Measurements from ENCODE around the gene ASCL3. TPM values are rescaled to one million over a fixed set of nuclear protein-coding genes. Genes with fewer than 3 reads are reported as not detected.

The ASCL3 gene
- total and polyA plus RNA-seq, 10 of the 15 experiments (the other 5 are each of a cell fraction or from before 2014, with no cell fraction given), result not detected

DNA sequence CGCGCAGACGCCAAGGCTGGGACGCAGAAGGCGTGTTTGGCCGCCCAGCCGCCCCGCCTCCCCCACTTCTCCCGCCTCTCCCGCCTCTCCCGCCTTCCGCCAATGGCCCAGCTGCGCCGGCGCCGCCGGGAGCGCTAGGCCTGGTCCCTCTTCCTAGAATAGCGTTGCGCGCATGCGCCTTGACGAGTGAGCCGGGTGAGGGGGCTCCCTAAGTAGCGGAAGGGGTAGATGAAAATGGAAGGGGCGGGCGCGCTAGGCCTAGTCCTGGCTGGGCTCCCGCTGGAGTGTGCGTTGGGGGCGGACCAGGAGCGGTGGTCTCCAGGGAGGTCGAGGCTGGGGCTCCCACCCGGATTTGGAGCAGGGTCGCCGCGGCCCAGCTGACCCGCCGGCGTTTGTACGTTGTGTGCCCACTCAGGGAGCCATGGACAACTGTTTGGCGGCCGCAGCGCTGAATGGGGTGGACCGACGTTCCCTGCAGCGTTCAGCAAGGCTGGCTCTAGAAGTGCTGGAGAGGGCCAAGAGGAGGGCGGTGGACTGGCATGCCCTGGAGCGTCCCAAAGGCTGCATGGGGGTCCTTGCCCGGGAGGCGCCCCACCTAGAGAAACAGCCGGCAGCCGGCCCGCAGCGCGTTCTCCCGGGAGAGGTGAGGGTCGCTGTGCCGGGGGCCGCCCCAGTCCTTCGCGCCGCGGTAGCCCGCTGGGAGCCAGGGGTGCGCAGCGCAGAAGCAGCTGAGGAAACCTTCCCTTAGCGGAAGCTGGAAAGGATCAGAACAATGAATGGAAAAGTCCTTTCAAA is 31.6 kb downstream of the ASCL3 start, which contains the start of gene AKIP1 (continued):
- TF ChIP-seq, protein P1, sequence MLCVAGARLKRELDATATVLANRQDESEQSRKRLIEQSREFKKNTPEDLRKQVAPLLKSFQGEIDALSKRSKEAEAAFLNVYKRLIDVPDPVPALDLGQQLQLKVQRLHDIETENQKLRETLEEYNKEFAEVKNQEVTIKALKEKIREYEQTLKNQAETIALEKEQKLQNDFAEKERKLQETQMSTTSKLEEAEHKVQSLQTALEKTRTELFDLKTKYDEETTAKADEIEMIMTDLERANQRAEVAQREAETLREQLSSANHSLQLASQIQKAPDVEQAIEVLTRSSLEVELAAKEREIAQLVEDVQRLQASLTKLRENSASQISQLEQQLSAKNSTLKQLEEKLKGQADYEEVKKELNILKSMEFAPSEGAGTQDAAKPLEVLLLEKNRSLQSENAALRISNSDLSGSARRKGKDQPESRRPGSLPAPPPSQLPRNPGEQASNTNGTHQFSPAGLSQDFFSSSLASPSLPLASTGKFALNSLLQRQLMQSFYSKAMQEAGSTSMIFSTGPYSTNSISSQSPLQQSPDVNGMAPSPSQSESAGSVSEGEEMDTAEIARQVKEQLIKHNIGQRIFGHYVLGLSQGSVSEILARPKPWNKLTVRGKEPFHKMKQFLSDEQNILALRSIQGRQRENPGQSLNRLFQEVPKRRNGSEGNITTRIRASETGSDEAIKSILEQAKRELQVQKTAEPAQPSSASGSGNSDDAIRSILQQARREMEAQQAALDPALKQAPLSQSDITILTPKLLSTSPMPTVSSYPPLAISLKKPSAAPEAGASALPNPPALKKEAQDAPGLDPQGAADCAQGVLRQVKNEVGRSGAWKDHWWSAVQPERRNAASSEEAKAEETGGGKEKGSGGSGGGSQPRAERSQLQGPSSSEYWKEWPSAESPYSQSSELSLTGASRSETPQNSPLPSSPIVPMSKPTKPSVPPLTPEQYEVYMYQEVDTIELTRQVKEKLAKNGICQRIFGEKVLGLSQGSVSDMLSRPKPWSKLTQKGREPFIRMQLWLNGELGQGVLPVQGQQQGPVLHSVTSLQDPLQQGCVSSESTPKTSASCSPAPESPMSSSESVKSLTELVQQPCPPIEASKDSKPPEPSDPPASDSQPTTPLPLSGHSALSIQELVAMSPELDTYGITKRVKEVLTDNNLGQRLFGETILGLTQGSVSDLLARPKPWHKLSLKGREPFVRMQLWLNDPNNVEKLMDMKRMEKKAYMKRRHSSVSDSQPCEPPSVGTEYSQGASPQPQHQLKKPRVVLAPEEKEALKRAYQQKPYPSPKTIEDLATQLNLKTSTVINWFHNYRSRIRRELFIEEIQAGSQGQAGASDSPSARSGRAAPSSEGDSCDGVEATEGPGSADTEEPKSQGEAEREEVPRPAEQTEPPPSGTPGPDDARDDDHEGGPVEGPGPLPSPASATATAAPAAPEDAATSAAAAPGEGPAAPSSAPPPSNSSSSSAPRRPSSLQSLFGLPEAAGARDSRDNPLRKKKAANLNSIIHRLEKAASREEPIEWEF (IDR thresholded peaks at IDR 0.05; ENCODE audit: insufficient replicate concordance, low read depth, low read length), result no peak
- TF ChIP-seq RAD21 (IDR thresholded peaks at IDR 0.05; ENCODE audit: insufficient read depth, low read depth, low read length), result no peak
- TF ChIP-seq, protein P2, sequence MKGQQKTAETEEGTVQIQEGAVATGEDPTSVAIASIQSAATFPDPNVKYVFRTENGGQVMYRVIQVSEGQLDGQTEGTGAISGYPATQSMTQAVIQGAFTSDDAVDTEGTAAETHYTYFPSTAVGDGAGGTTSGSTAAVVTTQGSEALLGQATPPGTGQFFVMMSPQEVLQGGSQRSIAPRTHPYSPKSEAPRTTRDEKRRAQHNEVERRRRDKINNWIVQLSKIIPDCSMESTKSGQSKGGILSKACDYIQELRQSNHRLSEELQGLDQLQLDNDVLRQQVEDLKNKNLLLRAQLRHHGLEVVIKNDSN (IDR thresholded peaks at IDR 0.05; ENCODE audit: borderline replicate concordance, extremely low read length, insufficient read depth, low read depth, low read length), result no peak
